GM19324 (cell line): Measurements from ENCODE around the gene SLC40A1.

Experiments used
- ATAC-seq: cut with Tn5 transposase; IDR thresholded peaks from one replicate; pipeline ENCODE4 v1.9.1; 2021; ENCODE audit warnings: mild to moderate bottlenecking, moderate library complexity; ENCODE audit not compliant: unreplicated experiment, low FRiP score

SLC40A1 gene

GRCh38 chr2:189570570-189571031 is 10.0 kb downstream of the SLC40A1 start:
- ATAC-seq = no peak

GRCh38 chr2:189569295-189569910 is 11.2 kb downstream of the SLC40A1 start:
- no peak for ATAC-seq

- ATAC-seq = no peak
These were observed 14.5 kb downstream of the SLC40A1 start for GRCh38 chr2:189566046-189566445.

GRCh38 chr2:189561371-189562038 is 19.1 kb downstream of the SLC40A1 start:
- ATAC-seq = no peak

- ATAC-seq = no peak
These were observed 20.4 kb downstream of the SLC40A1 start for GRCh38 chr2:189560273-189560586.

GRCh38 chr2:189559579-189560272 is 20.9 kb downstream of the SLC40A1 start:
- no peak for ATAC-seq

GRCh38 chr2:189558516-189559272 is 21.9 kb downstream of the SLC40A1 start:
- ATAC-seq = no peak

GRCh38 chr2:189557373-189557772 is 23.2 kb downstream of the SLC40A1 start:
- no peak for ATAC-seq

GRCh38 chr2:189556526-189556925 is 24.1 kb downstream of the SLC40A1 start:
- no peak for ATAC-seq

GRCh38 chr2:189555232-189555631 is 25.4 kb downstream of the SLC40A1 start:
- ATAC-seq = no peak

GRCh38 chr2:189553504-189554088 is 27.0 kb downstream of the SLC40A1 start:
- ATAC-seq = no peak

GRCh38 chr2:189552991-189553404 is 27.6 kb downstream of the SLC40A1 start:
- no peak for ATAC-seq

- no peak for ATAC-seq
These were observed 28.1 kb downstream of the SLC40A1 start for GRCh38 chr2:189552334-189552990.

GRCh38 chr2:189551808-189552207 is 28.8 kb downstream of the SLC40A1 start:
- ATAC-seq = no peak

- no peak for ATAC-seq
These were observed 31.1 kb downstream of the SLC40A1 start for GRCh38 chr2:189549449-189549832.

GRCh38 chr2:189548666-189549448 is 31.7 kb downstream of the SLC40A1 start:
- ATAC-seq = no peak

GRCh38 chr2:189545418-189545817 is 35.2 kb downstream of the SLC40A1 start:
- ATAC-seq = no peak

- no peak for ATAC-seq
These were observed 36.1 kb downstream of the SLC40A1 start for GRCh38 chr2:189544318-189545042.

GRCh38 chr2:189543367-189543766 is 37.2 kb downstream of the SLC40A1 start:
- ATAC-seq = no peak
